Measurements from ENCODE around the gene LIF. TPM values are rescaled to one million over a fixed set of nuclear protein-coding genes. Genes with fewer than 3 reads are reported as not detected.

The LIF gene
- total RNA-seq, 6 donors from 2014 or later, result 0.89 to 16.9 (median 3.8) TPM

DNA sequence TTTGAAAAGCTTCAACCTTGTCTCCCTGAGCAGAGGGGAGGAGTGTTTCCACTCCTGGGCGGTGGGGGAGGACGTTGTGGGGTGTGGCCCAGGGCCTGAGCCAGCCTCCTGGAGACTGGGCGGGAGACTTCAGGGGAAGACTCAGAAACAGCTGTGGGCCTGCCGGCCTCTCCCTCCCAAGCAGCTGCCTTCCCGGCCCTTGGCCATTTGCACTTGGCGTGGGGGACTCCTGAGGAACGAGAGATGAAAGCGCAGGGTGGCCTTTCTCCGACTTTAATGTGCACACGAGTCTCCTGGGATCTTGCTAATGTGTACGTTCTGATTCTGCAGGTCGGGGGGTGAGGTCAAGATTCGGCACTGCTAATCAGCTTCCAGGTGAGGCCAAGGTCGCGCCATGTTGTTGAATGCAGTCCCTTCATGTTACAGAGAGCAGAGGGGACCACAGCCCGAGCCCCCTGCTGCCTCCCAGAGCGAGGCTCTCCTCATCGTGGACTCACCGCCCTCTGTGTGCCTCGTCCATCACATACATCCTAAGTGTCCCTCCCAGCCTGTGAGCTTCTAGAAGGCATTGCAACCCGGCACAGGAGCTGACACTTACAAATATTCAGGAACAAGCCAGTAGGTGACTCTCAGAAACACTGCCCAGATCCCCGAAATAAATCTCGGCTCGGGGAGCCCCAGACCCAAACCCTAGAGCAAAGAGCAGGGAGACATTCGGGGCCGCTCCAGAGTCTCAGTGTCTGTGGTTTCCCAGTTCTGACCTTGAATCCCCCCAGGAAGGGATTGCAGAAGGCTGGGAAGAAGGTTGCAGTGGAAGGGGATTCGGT, 7.7 kb downstream of the LIF start:
- peak overlapping the region in 1 of 4 donors; percentile 16 for H3K27ac ChIP-seq
- peak in 1 of 2 donors; percentile 85 for ATAC-seq (ENCODE audit: low FRiP score in 2 of 2)
- H3K36me3 ChIP-seq, result no peaks in the 10 kb centered on the region
- WGBS, 2 donors, result 75 to 78% methylated on average over 10 to 27 of the region's 27 CpGs
- no peaks in the 10 kb centered on the region for H3K27me3 ChIP-seq
- DNase-seq, result peak in 1 of 2 donors; percentile 76
- no peak overlapping the region for H3K4me3 ChIP-seq
- H3K9me3 ChIP-seq, result no peaks in the 10 kb centered on the region
- peaks cover 10 to 17% (median 12%) of the 10 kb centered on the region in 4 donors for H3K4me1 ChIP-seq
- TF ChIP-seq, protein P1, sequence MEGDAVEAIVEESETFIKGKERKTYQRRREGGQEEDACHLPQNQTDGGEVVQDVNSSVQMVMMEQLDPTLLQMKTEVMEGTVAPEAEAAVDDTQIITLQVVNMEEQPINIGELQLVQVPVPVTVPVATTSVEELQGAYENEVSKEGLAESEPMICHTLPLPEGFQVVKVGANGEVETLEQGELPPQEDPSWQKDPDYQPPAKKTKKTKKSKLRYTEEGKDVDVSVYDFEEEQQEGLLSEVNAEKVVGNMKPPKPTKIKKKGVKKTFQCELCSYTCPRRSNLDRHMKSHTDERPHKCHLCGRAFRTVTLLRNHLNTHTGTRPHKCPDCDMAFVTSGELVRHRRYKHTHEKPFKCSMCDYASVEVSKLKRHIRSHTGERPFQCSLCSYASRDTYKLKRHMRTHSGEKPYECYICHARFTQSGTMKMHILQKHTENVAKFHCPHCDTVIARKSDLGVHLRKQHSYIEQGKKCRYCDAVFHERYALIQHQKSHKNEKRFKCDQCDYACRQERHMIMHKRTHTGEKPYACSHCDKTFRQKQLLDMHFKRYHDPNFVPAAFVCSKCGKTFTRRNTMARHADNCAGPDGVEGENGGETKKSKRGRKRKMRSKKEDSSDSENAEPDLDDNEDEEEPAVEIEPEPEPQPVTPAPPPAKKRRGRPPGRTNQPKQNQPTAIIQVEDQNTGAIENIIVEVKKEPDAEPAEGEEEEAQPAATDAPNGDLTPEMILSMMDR (IDR thresholded peaks at IDR 0.05), result no peak
- TF ChIP-seq POLR2AphosphoS5 (IDR thresholded peaks at IDR 0.05) (no peak), POLR2A (IDR thresholded peaks at IDR 0.05) (no peak), EP300 (IDR thresholded peaks at IDR 0.05) (no peak)

DNA sequence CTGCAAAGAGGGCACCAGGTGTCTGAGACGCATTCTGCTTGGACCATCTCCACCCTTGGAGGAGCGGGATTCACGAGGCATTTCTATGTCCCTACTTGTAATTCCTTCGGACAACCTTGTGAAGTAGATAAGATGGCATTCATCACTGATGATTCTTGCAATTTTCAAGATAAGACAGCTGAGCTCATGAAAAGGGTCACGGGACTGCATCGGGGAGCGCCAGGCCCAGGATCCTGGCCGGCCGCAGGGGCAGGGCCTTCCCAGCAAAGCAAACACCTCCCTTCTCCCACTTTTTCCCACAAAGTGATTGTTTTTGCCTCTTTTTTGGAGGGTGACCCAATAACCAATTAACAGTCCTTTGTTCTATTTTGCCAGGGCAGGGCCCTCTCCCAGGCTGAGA, 8.4 kb downstream of the LIF start:
- H3K4me1 ChIP-seq, result peaks cover 10 to 17% (median 12%) of the 10 kb centered on the region in 4 donors
- H3K36me3 ChIP-seq, result no peaks in the 10 kb centered on the region
- no peak for ATAC-seq (ENCODE audit: low FRiP score in 2 of 2)
- WGBS, 2 donors, result 87 to 92% methylated on average over 9 of the region's 9 CpGs
- peak overlapping the region in 1 of 4 donors; percentile 16 for H3K27ac ChIP-seq
- peak in 1 of 2 donors; percentile 68 for DNase-seq
- no peak overlapping the region for H3K4me3 ChIP-seq
- H3K27me3 ChIP-seq, result no peaks in the 10 kb centered on the region
- TF ChIP-seq EP300 (IDR thresholded peaks at IDR 0.05) (no peak), POLR2AphosphoS5 (IDR thresholded peaks at IDR 0.05) (no peak), POLR2A (IDR thresholded peaks at IDR 0.05) (no peak)
- TF ChIP-seq, protein P1 (IDR thresholded peaks at IDR 0.05), result no peak
- no peaks in the 10 kb centered on the region for H3K9me3 ChIP-seq

DNA sequence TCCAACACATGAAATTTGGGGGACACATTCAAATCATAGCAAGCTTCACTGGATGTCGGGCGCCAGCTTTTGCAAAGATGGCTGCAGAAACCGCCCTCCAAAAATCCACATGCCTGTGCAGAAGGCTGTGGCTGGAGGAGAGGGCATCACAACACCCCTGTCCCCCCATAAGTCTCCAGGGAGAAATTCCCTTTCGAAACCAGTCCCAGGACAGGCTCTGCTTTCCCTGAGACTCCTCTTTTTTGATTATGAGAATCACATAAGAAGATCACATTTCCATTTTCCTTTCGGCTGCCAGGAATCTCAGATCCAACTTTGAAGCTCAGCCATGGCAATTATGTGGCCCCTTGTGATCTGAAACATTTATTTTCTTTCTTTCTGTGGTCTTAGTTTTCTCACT, 9.7 kb downstream of the LIF start:
- peaks cover 10 to 17% (median 12%) of the 10 kb centered on the region in 4 donors for H3K4me1 ChIP-seq
- DNase-seq (no peak), ATAC-seq (ENCODE audit: low FRiP score in 2 of 2) (no peak)
- no peaks in the 10 kb centered on the region for H3K36me3 ChIP-seq
- TF ChIP-seq POLR2AphosphoS5 (IDR thresholded peaks at IDR 0.05) (no peak), EP300 (IDR thresholded peaks at IDR 0.05) (no peak), POLR2A (IDR thresholded peaks at IDR 0.05) (no peak)
- TF ChIP-seq, protein P1 (IDR thresholded peaks at IDR 0.05), result no peak
- WGBS, 2 donors, result 90 to 99% methylated on average over 5 of the region's 5 CpGs
- no peaks in the 10 kb centered on the region for H3K9me3 ChIP-seq
- no peak overlapping the region for H3K4me3 ChIP-seq
- H3K27me3 ChIP-seq, result no peaks in the 10 kb centered on the region
- H3K27ac ChIP-seq, result no peak overlapping the region

DNA sequence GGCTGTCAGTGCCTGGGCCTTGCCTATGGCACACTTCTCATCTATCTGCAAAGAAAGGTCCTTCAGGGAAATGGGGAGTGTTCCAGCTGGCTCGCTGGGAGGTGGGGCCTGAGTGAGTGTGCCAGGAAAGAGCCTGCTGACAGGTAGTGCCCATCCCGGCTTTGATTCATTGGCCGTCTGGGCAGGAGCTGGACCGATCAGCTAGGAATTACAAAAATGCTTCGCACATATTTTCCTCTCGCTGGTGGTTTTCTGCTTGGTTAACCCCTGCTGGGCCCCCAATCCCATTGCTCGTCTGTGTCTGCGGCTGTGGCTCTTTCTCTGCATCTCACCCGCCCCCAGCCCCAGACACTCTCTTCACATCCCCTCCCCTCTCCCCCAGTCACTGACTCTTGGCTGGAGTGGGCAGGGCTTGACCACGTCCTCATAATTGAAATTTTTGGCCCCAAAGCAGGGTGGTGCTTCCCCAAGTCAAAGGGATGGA, 10.8 kb downstream of the LIF start:
- no peaks in the 10 kb centered on the region for H3K9me3 ChIP-seq
- no peak overlapping the region for H3K4me3 ChIP-seq
- DNase-seq (peak in 1 of 2 donors; percentile 75), ATAC-seq (ENCODE audit: low FRiP score in 2 of 2) (peak in 1 of 2 donors; percentile 15)
- H3K4me1 ChIP-seq, result peaks cover 10 to 17% (median 12%) of the 10 kb centered on the region in 4 donors
- WGBS, 2 donors, result 44 to 64% methylated on average over 9 to 10 of the region's 10 CpGs
- TF ChIP-seq EP300 (IDR thresholded peaks at IDR 0.05) (peak in 1 of 4 donors; percentile 16), POLR2A (IDR thresholded peaks at IDR 0.05) (no peak), POLR2AphosphoS5 (IDR thresholded peaks at IDR 0.05) (no peak)
- TF ChIP-seq, protein P1 (IDR thresholded peaks at IDR 0.05), result no peak
- H3K36me3 ChIP-seq, result no peaks in the 10 kb centered on the region
- H3K27me3 ChIP-seq, result no peaks in the 10 kb centered on the region
- peak overlapping the region in 2 of 4 donors; percentile 41 to 67 for H3K27ac ChIP-seq

Data from upper lobe of left lung (tissue), 6 donors.